Neural cell (in vitro differentiated cells): Measurements from ENCODE around the gene IQSEC1. TPM values are rescaled to one million over a fixed set of nuclear protein-coding genes. Genes with fewer than 3 reads are reported as not detected.

Experiments
- H2AFZ ChIP-seq: fragments of 200-600, 300-800 bp; sonication (generic), shearing (Covaris generic); 2 replicates; pipeline ENCODE4 v1.6.0; 2014; ENCODE audit warnings: low read depth, mild to moderate bottlenecking, antibody characterized with exemption, low read length, moderate library complexity
- H3F3A ChIP-seq: fragments of 200-600 bp; shearing (Covaris generic); 2 replicates; pipeline ENCODE4 v1.6.1; 2016; ENCODE audit warnings: mild to moderate bottlenecking, moderate library complexity, mixed read lengths, antibody characterized with exemption, low read length; ENCODE audit not compliant: insufficient read depth, poor library complexity, severe bottlenecking
- H3K27ac ChIP-seq: fragments of 200-600, 300-800 bp; sonication (generic), shearing (Covaris generic); 2 replicates; pipeline ENCODE4 v1.5.1; 2014; ENCODE audit warnings: mild to moderate bottlenecking, low read length, moderate library complexity
- H3K27me3 ChIP-seq: fragments of 300-800, 200-600 bp; sonication (generic), shearing (Covaris generic); 2 replicates; pipeline ENCODE4 v1.6.0; 2014; ENCODE audit warnings: mild to moderate bottlenecking, low read depth, low read length, moderate library complexity; ENCODE audit not compliant: insufficient read depth
- H3K36me3 ChIP-seq: fragments of 300-800, 200-600 bp; sonication (generic), shearing (Covaris generic); 2 replicates; pipeline ENCODE4 v1.5.1; 2014; ENCODE audit warnings: mild to moderate bottlenecking, antibody characterized with exemption, low read length, moderate library complexity; ENCODE audit not compliant: insufficient read depth
- H3K4me2 ChIP-seq: fragments of 300-800, 200-600 bp; sonication (generic), shearing (Covaris generic); 2 replicates; pipeline ENCODE4 v1.6.0; 2014; ENCODE audit warnings: mild to moderate bottlenecking, low read length
- H3K4me3 ChIP-seq: fragments of 300-800, 200-600 bp; sonication (generic), shearing (Covaris generic); 2 replicates; pipeline ENCODE4 v1.5.1; 2014; ENCODE audit warnings: mild to moderate bottlenecking, low read length, moderate library complexity
- H3K79me2 ChIP-seq: fragments of 200-600 bp; shearing (Covaris generic); replicated peaks from 2 replicates; pipeline ENCODE4 v1.6.0; 2014; ENCODE audit warnings: mild to moderate bottlenecking, low read length, moderate library complexity; ENCODE audit not compliant: insufficient read depth
- H3K9ac ChIP-seq: fragments of 300-800, 200-600 bp; sonication (generic), shearing (Covaris generic); 2 replicates; pipeline ENCODE4 v1.6.1; 2016; ENCODE audit warnings: mild to moderate bottlenecking, low read length, mixed read lengths
- H3K9me2 ChIP-seq: fragments of 200-600 bp; shearing (Covaris generic); 2 replicates; pipeline ENCODE4 v1.6.1; 2016; ENCODE audit warnings: mild to moderate bottlenecking, low read length, mixed read lengths; ENCODE audit not compliant: insufficient read depth
- H3K9me3 ChIP-seq: fragments of 200-600, 300-800 bp; sonication (generic), shearing (Covaris generic); 2 replicates; pipeline ENCODE4 v1.6.1; 2016; ENCODE audit warnings: mild to moderate bottlenecking, mixed run types, low read length, moderate library complexity, mixed read lengths
- H4K20me1 ChIP-seq: fragments of 200-600 bp; shearing (Covaris generic); 2 replicates; pipeline ENCODE4 v1.6.1; 2016; ENCODE audit warnings: mild to moderate bottlenecking, mixed run types; ENCODE audit not compliant: insufficient read depth
- CTCF ChIP-seq: fragments of 450-650 bp; IDR thresholded peaks from 2 replicates; pipeline ENCODE4 v1.5.1; 2014; ENCODE audit warnings: antibody characterized with exemption, mild to moderate bottlenecking, moderate library complexity; ENCODE audit not compliant: poor library complexity, severe bottlenecking
- EP300 ChIP-seq: fragments of 450-650 bp; conservative IDR thresholded peaks from 2 replicates; pipeline ENCODE4 v1.6.1; 2014; ENCODE audit warnings: antibody characterized with exemption, mild to moderate bottlenecking, moderate library complexity; ENCODE audit not compliant: poor library complexity, severe bottlenecking
- EZH2 ChIP-seq: fragments of 200-600, 300-800 bp; shearing (Covaris generic), sonication (generic); IDR thresholded peaks from 2 replicates; pipeline ENCODE4 v1.6.1; 2014; ENCODE audit warnings: antibody characterized with exemption, low read length, borderline replicate concordance, mild to moderate bottlenecking; ENCODE audit not compliant: insufficient read depth, poor library complexity, severe bottlenecking
- MXI1 ChIP-seq: fragments of 450-650 bp; conservative IDR thresholded peaks from 2 replicates; pipeline ENCODE4 v1.6.1; 2014; ENCODE audit warnings: antibody characterized with exemption, mild to moderate bottlenecking; ENCODE audit not compliant: poor library complexity, severe bottlenecking
- POLR2AphosphoS5 ChIP-seq: IDR thresholded peaks from 2 replicates; pipeline ENCODE4 v1.6.1; 2012
- RAD21 ChIP-seq: fragments of 450-650 bp; conservative IDR thresholded peaks from 2 replicates; pipeline ENCODE4 v1.6.1; 2014; ENCODE audit warnings: antibody characterized with exemption, mild to moderate bottlenecking, moderate library complexity
- REST ChIP-seq: IDR thresholded peaks from 2 replicates; pipeline ENCODE4 v1.6.1; 2012; ENCODE audit warnings: borderline replicate concordance
- SMC3 ChIP-seq: fragments of 450-650 bp; conservative IDR thresholded peaks from 2 replicates; pipeline ENCODE4 v1.6.1; 2014; ENCODE audit warnings: antibody characterized with exemption, mild to moderate bottlenecking, moderate library complexity; ENCODE audit not compliant: poor library complexity
- TAF1 ChIP-seq: IDR thresholded peaks from 2 replicates; pipeline ENCODE4 v1.6.1; 2012; ENCODE audit warnings: low read depth
- polyA plus RNA-seq: library from polyadenylated mRNA; depleted of rRNA; stranded (reverse); fragments of >200 nt; gene quantifications from 2 replicates; pipeline ENCODE4 v1.2.3, GENCODE V29; 2014

The IQSEC1 gene
- polyA plus RNA-seq, 1 donor from 2014 or later = 6.0 TPM

GRCh38 chr3:12961007-12961696 lies 112.1 kb downstream of the IQSEC1 start:
- Histone ChIP-seq H3K9me2 (no peaks in the 10 kb centered on the region), H3K9ac (no peak overlapping the region), H4K20me1 (no peaks in the 10 kb centered on the region), H3K4me2 (no peak overlapping the region), H3F3A (no peaks in the 10 kb centered on the region), H3K27ac (no peak overlapping the region), H3K27me3 (no peaks in the 10 kb centered on the region), H3K4me3 (no peak overlapping the region), H3K9me3 (no peaks in the 10 kb centered on the region), H3K79me2 (peaks cover 22% of the 10 kb centered on the region), H2AFZ (no peak overlapping the region), H3K36me3 (no peaks in the 10 kb centered on the region)
- TF ChIP-seq REST = no peak
- TF ChIP-seq EZH2 = no peak
- no peak for TF ChIP-seq POLR2AphosphoS5
- TF ChIP-seq EP300 = no peak
- no peak for TF ChIP-seq RAD21
- no peak for TF ChIP-seq SMC3
- no peak for TF ChIP-seq CTCF
- TF ChIP-seq MXI1 = no peak
- TF ChIP-seq TAF1 = no peak

GRCh38 chr3:12960497-12960896 lies 112.7 kb downstream of the IQSEC1 start:
- Histone ChIP-seq H3F3A (no peaks in the 10 kb centered on the region), H3K4me3 (no peak overlapping the region), H3K9me3 (no peaks in the 10 kb centered on the region), H3K27me3 (no peaks in the 10 kb centered on the region), H3K36me3 (no peaks in the 10 kb centered on the region), H3K9me2 (no peaks in the 10 kb centered on the region), H3K9ac (no peak overlapping the region), H3K79me2 (peaks cover 15% of the 10 kb centered on the region), H3K4me2 (no peak overlapping the region), H2AFZ (no peak overlapping the region), H4K20me1 (no peaks in the 10 kb centered on the region), H3K27ac (no peak overlapping the region)
- TF ChIP-seq CTCF (no peak), MXI1 (no peak), RAD21 (no peak), EZH2 (no peak), TAF1 (no peak), SMC3 (no peak), EP300 (no peak), REST (no peak), POLR2AphosphoS5 (no peak)
